Superior temporal gyrus (tissue), 1 donor: ENCODE data around the gene GPR75.
"Not testable (repeated sequence)": the region's sequence is repeated elsewhere in the genome, so short reads cannot be mapped to it uniquely, and the experiment has no call there.

Experiments used
- DNase-seq: peaks from one replicate; pipeline ENCODE4 v3.0.0-alpha.2; 2016; ENCODE audit errors: extremely low spot score

GPR75 gene

GRCh38 chr2:53852532-53852931, 7.2 kb downstream of the GPR75 start:
- no peak for DNase-seq

DNA sequence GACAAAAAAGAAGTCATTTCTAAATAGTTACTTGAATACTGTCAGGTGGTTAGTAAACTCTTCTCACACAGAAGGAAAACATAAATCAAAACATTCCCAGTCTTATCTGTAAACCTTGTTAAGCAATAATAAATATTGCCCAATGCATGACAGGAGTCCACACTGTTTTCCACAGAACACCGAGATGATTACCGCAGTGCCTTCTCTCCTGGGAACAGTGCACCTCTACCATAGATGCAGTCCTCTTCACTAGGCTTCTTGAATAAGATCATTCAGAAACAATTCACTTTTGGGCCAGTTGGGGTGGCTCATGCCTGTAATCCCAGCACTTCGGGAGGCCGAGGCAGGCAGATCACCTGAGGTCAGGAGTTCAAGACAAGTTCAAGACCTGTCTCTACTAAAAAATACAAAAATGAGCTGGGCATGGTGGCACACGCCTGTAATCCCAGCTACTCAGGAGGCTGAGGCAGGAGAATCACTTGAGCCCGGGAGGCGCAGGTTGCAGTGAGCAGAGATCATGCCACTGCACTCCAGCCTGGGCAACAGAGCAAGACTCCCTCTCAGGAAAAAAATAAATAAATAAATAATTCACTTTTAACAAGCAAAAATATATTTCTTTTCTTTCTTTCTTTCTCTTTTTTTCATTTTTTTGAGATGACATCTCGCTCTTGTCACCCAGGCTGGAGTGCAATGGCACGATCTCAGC, 8.6 kb downstream of the GPR75 start:
- not testable (repeated sequence) for DNase-seq

GRCh38 chr2:53848062-53848461, 11.7 kb downstream of the GPR75 start:
- no peak for DNase-seq

GRCh38 chr2:53843595-53843994, 16.2 kb downstream of the GPR75 start:
- DNase-seq: no peak

GRCh38 chr2:53842891-53843290, 16.9 kb downstream of the GPR75 start:
- DNase-seq: no peak

GRCh38 chr2:53841651-53842050, 18.1 kb downstream of the GPR75 start:
- not testable (repeated sequence) for DNase-seq

DNA sequence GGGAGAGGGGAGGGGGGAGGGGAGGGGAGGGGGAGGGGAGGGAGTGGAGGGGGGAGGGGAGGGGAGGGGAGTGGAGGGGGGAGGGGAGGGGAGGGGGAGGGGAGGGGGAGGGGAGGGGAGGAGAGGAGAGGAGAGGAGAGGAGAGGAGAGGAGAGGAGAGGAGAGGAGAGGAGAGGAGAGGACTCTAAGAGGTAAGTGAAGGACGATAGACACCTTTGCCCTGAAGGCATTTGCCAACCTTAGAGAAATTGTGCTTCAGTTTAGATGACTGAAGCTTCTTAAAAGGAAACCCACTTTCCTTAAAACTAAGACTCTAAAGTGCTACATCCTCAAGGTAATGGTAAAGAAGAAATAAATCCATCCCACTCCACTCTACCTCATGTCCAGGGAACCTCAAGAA, 19.2 kb downstream of the GPR75 start:
- no peak for DNase-seq

DNA sequence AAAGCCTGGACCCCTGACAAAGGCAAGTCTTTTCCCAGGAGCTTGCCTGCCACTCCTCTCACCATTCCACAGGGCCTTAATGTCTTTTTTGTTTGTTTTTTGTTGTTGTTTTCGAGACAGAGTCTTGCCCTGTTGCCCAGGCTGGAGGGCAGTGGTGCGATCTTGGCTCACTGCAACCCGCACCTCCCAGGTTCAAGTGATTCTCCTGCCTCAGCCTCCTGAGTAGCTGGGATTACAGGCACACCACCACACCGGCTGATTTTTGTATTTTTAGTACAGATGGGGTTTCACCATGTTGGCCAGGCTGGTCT, 29.8 kb downstream of the GPR75 start:
- DNase-seq: not testable (repeated sequence)

DNA sequence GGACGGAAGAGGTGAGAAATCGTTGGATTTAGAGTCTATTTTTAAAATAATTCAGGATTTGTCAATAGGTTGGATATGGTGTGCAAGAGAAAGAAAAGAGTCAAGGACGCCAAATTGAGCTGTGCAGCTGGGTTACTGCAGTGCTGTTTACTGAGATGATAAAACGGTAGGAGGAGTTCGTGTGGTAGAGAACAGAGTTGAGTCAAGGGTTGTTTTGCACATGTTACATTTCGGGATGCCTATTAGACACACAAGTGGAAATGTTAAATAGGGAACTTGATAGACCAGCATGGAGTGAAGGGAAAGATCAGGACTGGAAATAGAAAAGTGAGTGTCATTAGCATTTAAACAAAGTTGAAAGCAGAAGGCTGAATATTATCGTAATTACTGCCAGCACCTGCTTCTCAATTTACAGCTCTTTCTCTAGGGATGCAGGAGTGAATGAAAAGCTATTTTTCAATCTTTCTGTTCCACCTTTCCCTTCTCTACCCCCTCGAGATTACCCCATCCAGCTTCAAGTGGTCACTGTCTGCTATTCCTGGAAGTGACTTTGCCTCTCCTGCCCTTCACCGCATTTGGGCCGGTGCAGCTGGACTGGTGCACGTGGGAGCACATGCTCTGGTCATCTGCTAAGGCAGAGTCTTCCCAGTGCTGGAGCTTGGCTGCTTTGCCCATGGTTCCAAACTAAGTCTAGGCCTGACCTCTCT, 30.3 kb downstream of the GPR75 start:
- no peak for DNase-seq

GRCh38 chr2:53828331-53828730, 31.4 kb downstream of the GPR75 start:
- DNase-seq: no peak

- DNase-seq: no peak
Observed at GRCh38 chr2:53827398-53828175, 32.2 kb downstream of the GPR75 start.

- DNase-seq: peak; percentile 65
Observed at GRCh38 chr2:53826587-53827397, 33.0 kb downstream of the GPR75 start.

DNA sequence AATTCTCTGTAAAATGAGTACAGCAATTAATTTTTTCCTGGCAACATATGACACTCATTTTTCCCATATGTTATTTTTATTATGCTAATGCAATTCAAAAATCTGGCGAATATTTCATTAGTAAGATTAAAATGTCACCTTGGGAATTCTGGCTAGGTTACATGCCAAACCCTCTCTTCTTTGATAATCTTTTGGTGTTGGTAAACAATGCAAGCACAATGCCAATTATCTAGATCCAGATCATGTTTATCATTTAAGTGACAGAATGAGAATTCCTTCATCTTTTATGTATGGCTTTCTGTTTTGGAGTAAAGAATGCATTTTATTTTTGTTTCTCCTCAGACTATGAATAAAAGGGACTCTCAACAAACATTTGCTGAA, 33.7 kb downstream of the GPR75 start:
- no peak for DNase-seq

DNA sequence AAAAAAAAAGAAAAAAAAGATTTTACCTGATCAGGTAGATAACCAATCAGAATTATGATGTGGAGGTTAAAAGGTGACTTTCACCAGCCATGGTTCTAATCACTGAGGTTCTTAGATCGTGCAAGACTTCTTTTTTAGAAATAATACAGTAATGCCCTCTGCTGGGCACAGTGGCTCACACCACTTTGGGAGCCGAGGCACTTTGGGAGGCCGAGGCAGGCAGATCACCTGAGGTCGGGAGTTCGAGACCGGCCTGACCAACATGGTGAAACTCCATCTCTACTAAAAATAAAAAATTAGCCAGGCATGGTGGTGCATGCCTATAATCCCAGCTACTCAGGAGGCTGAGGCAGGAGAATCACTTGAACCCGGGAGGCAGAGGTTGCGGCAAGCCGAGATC, 36.1 kb downstream of the GPR75 start:
- not testable (repeated sequence) for DNase-seq

- DNase-seq: no peak
Observed at GRCh38 chr2:53821810-53822209, 38.0 kb downstream of the GPR75 start.

GRCh38 chr2:53820711-53821110, 39.1 kb downstream of the GPR75 start:
- DNase-seq: no peak

DNA sequence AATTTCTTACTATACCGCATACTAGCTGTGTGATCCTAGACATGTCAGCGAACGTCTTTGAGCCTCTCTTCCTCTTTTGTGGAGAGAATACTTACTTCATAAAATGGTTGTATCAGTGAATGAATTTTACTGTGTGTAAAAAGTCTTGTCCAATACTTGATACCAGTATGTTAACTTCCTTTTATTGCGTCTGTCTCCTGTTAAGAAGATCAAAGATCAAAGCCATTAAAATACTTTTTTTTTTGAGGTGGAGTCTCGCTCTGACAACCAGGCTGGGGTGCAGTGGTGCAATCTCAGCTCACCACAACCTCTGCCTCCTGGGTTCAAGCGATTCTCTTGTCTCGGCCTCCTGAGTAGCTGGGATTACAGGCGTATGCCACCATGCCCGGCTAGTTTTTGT, 39.7 kb downstream of the GPR75 start:
- no peak for DNase-seq

GRCh38 chr2:53819634-53820033, 40.1 kb downstream of the GPR75 start:
- DNase-seq: no peak

DNA sequence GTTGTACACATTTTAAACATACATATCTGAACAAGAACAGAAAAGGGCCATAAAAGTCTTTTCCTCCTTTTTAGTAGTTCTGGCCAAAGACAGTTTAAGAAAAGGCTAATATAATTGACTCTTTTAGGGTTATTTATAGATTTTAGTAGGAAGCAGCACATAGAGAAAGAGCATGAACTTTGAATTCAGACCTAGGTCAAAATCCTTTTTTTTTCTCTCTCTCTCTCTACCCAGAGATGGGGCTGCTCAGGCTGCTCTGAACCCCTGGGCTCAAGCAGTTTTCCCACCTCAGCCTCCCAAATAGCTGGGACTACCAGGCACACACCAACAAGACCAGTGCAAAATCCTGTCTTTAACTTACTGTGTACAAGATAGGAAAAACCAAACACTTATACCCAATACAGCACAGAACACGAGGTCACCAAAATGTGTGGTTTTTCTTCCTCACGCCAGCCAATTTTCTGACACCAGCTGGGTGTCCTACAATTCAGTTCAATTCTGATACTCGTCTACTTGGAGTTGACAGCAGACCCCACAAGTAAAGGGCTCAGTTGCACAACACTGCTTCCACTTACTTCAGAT, 40.8 kb downstream of the GPR75 start:
- DNase-seq: no peak

DNA sequence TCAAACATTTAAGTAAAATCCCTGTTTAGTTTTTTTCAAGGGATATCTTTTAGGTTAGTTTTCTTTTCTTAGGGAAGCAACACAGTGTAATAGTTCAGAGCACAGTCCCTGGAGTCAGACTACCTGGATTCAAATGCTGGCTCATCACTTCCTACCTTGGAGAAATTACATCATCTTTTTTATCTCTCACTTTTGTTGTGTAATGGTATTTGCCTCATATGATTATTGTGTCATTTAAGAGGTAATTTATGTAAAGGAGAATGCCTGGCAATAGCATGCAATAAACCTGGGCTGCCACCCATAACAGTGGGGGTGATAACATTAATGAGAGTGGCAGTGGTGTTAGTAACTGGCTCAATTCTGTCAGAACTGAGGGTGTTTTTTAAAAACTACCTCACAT, 46.6 kb downstream of the GPR75 start:
- no peak for DNase-seq

GRCh38 chr2:53811601-53812000, 48.2 kb downstream of the GPR75 start:
- no peak for DNase-seq
